GM15510 (cell line): ENCODE results near the gene TBX1.

ENCODE experiments used
- POLR2A ChIP-seq: IDR thresholded peaks from 3 replicates; pipeline ENCODE4 v1.6.1; 2011; ENCODE audit warnings: borderline replicate concordance; ENCODE audit not compliant: insufficient read length; ENCODE audit errors: extremely low read depth

TBX1 gene

DNA sequence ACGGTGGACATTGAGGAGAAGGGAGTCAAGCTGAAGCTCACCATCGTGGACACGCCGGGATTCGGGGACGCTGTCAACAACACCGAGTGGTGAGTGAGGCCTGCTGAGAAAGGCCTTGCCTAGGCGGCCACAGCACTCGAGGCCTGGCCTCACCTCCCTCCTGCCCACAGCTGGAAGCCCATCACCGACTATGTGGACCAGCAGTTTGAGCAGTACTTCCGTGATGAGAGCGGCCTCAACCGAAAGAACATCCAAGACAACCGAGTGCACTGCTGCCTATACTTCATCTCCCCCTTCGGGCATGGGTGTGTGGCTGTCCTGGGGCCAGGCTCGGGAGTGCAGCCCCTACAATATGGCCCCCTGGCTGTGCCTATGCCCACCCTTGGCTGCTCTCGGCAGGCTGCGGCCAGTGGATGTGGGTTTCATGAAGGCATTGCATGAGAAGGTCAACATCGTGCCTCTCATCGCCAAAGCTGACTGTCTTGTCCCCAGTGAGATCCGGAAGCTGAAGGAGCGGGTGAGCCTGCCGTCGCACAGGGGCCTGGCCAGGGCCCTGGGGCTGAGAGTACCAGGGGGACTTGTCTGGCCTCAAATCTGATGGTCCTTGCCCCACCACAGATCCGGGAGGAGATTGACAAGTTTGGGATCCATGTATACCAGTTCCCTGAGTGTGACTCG is 40.3 kb upstream of the TBX1 start:
- TF ChIP-seq POLR2A = no peak

DNA sequence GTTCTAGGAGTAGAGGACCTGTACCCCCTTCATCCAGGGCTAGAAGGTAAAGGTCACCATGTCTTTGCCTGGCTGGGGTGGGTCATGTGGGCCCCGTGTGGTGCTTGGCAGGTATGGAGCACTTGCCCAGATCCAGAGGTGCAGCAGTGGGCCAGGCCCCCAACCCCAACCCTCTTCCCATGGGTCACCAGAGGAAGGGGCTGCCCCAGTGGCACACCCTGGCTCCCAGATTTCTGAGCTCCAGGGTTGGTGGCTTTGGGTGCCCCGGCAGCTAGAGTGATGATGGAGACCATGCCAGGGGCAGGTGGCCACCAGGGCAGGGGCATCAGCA is 39.6 kb upstream of the TBX1 start:
- no peak for TF ChIP-seq POLR2A

DNA sequence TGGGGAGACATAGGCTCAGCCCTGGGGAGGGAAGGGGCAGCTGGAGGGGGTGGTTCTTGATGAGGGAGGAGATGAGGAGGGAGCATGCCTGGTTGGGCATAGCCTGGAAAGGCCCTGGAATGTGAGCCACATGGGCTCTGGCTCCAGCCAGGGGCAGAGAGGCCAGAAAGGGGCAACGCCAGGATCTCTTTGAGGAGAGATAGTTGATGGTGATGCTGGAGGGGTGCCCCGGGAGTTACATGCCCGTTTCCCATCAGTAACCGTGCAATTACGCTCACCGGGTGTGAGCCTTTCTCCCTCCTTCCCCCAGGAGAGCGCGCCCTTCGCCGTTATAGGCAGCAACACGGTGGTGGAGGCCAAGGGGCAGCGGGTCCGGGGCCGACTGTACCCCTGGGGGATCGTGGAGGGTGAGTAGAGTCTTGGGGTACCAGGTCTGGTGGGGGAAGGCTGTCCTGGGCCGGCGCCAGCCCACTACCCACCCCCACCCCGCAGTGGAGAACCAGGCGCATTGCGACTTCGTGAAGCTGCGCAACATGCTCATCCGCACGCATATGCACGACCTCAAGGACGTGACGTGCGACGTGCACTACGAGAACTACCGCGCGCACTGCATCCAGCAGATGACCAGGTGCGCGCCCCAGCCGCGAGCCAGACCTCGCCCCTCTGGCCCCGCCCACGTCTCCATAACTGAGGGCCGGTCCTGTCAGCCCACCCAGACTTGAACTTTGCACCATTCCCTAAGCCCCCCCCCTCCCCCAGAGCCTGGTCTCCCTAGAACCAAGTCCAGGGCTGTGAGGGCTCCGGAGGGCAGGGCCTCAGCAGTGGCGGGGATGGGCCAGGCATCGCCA is 39.0 kb upstream of the TBX1 start:
- TF ChIP-seq POLR2A = no peak

DNA sequence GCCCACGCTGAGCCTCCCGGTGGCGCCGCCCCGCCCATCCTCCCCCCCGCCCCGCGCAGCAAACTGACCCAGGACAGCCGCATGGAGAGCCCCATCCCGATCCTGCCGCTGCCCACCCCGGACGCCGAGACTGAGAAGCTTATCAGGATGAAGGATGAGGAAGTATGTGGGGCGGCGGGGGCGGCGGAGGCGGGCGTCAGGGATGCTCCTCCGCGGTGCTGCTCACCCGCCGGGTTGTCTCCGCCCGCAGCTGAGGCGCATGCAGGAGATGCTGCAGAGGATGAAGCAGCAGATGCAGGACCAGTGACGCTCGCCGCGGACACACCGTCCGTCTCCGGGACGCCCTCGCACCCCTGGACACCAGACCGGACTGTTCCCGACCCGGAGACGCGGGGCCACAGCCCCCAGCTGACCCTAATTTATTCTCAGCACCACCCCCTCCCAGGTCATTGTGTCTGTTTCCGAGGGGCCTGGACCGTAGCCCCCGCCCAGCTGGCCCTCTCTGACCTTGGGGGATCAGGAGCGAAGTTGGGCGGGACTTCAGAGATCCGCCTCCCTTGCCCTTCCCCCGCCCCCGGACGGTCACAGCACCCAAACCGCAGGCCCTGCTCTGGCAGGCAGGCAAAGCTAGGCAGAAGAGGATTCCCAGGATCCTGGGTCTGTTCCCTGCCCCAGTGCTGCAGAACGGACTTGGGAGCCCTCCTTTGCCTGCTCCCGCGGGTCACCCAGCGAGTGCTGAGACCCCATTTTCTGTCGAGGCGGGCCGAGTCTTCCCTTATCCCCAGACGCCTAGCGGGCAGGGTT is 38.2 kb upstream of the TBX1 start:
- TF ChIP-seq POLR2A = no peak

DNA sequence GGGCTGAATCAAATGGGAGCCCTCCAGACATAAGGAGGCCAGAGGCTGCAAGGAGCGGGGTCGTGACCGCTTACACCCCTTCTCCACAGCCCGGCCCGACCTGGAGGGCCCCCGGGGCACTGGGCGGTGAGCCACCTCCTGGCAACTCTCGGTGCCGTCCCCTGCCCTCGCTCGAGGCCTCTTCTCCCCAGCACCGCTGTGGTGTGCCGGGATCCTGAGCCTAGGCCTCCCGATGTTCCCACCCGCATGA is 37.7 kb upstream of the TBX1 start:
- no peak for TF ChIP-seq POLR2A

DNA sequence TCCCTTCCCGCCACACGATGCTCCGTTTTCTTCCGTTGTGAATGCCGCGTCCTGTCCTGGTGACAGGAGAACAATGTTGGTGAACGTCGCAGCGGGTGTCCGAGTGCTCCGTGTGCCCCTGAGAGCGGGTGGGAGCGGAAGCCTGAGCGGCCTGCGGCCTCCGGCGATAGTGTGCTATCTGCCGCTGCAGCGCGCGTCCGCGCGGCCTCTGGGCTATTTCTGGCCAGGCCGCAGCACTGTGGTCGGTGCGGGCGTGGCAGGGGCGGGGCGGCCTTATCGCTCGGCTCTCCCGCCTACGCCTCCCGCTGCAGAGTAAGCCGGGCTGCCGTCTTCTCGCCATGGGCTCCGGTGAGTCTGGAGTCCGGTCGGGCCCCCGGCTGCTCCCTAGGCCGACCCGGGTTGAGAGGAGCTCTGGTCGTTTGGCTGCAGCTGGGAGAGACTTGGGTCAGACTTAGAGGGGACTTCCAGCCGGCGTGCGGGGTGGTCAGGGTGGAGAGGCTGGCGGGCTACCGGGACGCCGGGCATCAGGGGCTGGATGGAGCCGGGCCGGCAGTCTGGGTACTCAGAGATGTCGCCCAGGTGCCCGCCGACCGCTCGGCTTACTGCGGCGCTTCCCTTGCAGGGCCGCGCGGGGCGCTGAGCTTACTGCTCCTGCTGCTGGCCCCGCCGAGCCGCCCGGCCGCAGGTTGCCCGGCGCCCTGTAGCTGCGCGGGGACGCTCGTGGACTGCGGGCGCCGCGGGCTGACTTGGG is 37.2 kb upstream of the TBX1 start, which contains the start of gene GP1BB:
Gene GP1BB, plus strand, starts transcription at position 308 of the 751 bp plus-strand sequence. Its CDS starts 31 bp downstream, at position 339.
- no peak for TF ChIP-seq POLR2A

DNA sequence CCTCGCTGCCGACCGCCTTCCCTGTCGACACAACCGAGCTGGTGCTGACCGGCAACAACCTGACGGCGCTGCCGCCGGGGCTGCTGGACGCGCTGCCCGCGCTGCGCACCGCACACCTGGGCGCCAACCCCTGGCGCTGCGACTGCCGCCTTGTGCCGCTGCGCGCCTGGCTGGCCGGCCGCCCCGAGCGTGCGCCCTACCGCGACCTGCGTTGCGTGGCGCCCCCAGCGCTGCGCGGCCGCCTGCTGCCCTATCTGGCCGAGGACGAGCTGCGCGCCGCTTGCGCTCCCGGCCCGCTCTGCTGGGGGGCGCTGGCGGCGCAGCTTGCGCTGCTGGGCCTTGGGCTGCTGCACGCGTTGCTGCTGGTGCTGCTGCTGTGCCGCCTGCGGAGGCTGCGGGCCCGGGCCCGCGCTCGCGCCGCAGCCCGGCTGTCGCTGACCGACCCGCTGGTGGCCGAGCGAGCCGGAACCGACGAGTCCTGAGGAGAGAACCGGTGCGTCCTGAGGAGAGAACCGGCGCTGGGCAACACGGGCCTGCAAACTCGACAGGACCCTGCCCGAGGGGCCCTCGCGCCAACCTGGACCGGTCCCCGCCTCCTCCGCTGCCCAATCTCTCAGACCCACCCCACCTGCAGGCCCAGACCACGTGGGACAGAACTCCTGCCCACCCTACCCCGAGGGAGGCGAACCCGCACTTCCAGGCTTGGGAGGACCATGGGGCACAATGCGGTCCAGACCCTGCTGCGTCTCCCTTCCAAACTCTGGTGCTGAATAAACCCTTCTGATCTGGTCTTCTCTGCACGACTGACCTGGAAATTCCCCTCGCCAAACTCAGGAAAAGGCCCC is 36.4 kb upstream of the TBX1 start:
- TF ChIP-seq POLR2A = no peak

DNA sequence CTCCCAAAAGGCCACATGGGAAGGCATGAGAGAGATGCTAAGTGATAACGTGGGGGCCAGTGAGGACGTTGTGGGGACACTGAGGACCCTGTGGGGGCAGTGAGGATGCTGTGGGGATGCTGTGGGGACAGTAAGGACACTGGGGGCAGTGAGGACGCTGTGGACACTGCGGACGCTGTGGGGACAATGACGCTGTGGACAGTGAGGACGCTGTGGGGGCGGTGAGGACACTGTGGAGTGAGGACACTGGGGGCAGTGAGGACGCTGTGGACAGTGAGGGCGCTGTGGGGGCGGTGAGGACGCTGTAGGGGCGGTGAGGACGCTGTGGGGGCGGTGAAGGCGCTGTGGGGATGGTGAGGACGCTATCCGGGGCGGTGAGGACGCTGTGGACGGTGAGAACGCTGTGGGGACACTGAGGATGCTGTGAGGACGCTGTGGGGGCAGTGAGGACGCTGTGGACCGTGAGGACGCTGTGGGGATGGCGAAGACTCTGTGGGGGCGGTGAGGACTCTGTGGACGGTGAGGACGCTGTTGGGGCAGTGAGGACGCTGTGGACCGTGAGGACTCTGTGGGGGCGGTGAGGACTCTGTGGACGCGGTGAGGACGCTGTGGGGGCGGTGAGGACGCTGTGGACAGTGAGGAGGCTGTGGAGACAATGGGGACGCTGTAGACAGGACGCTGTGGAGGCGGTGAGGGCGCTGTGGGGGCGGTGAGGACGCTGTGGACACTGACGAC is 35.5 kb upstream of the TBX1 start:
- TF ChIP-seq POLR2A = no peak

DNA sequence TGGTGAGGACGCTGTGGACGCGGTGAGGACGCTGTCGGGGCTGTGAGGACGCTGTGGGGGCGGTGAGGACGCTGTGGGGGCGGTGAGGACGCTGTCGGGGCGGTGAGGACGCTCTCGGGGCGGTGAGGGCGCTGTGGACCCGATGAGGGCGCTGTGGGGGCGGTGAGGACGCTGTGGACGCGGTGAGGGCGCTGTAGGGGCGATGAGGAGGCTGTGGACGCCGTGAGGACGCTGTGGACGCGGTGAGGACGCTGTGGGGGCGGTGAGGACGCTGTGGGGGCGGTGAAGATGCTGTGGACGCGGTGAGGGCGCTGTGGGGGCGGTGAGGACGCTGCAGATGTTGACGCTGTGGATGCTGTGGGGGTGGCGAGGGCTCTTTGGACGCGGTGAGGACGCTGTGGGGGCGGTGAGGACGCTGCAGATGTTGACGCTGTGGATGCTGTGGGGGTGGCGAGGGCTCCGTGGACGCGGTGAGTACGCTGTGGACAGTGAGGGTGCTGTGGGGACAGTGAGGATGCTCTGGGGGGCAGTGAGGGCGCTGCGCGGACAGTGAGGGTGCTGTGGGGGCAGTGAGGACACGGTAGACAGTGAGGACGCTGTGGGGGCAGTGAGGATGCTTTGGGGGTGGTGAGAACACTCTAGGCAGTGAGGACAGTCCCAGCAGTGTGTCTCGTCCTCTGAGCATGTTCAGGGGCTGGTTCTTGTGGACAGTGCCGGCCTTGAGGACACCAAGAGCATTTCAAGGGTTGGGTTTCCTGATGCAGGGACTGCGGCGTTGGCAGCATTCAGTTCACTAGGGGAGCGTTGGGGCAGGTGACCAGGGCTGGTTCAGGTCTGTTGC is 33.0 kb upstream of the TBX1 start:
- TF ChIP-seq POLR2A = no peak

DNA sequence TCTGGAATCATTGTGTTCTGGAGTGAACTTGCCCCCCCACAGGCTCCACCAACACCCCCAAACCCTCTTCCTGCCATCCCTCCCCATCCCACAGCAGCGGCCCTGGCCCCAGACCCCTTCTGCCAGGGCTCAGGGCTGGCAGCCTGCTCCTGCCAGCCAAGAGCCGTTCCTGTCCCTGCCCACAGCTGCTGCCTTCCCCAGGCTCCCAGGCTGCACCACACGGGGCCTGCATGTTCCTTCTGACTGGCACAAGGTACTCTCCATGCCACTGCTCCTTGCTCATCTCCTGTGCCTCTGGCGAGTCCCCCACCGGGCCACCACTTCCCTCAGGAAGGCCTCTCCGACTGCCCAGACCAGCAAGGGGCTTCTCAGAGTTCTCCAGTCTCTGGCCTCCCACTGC is 32.3 kb upstream of the TBX1 start:
- no peak for TF ChIP-seq POLR2A

DNA sequence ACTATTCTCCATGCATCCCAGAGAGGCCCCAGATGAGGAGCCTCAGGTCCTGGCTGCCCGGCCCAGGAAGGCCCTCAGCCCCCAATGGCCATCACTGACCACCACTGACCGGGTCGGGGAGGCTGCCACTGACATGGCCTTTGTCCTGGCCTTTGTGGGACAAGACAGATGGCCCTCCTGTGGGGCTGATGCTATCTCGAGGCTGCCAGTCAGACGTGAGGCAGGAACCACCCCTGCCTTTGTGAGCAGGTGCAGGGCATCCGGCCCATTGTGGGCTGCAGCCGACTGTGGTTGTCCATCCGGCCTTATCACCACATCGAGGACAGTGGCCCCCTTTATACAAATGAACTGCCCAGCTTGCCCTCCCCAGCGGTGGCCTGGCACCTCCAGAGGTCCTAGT is 31.7 kb upstream of the TBX1 start:
- TF ChIP-seq POLR2A = no peak

DNA sequence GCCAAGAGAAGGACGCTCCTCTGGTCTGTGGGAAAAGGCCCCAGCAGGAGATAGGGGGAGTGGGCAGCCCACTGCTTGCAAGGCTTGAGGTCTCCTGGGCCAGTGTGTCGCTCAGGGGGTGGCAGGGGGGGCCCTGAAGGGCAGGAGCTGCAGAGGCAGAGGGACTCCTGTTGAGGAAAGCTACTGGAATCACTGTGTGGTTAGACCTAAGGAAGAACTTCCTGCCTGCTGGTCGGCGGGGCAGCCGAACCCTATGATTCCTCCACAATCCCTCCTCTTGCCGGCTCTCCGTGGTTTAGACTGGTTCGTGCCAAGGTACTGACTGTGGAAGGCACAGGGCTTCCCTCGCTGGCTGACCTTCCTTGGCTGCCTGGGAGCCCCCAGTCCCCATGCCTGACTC is 31.1 kb upstream of the TBX1 start:
- TF ChIP-seq POLR2A = no peak

DNA sequence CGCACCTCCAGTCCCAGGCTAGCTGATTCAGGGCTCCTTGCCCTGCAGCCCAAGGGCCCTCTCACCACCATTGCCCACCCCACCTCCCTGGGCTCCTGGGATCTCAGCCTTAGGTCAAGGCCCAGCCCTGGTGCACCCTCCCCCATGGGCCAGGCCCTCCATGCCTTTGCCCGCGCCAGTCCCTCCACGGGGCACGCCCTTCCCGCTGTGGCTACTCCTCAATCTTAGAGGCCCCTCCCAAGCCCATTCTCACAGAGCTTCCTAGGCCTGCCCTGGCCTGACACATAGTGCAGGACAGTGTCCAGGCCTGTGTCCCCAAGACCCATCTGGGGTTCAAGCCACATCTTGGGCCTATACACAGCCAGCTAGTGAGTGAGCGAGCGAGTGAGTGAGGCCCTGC is 30.4 kb upstream of the TBX1 start:
- no peak for TF ChIP-seq POLR2A
